ENCODE measurements around the gene SBSN. TPM values are rescaled to one million over a fixed set of nuclear protein-coding genes. Genes with fewer than 3 reads are reported as not detected.

Gene SBSN, protein sequence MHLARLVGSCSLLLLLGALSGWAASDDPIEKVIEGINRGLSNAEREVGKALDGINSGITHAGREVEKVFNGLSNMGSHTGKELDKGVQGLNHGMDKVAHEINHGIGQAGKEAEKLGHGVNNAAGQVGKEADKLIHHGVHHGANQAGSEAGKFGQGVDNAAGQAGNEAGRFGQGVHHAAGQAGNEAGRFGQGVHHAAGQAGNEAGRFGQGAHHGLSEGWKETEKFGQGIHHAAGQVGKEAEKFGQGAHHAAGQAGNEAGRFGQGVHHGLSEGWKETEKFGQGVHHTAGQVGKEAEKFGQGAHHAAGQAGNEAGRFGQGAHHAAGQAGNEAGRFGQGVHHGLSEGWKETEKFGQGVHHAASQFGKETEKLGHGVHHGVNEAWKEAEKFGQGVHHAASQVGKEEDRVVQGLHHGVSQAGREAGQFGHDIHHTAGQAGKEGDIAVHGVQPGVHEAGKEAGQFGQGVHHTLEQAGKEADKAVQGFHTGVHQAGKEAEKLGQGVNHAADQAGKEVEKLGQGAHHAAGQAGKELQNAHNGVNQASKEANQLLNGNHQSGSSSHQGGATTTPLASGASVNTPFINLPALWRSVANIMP
- total RNA-seq (2014; rRNA removed; shearing (Covaris generic)) (not detected in 2 replicates), total RNA-seq (2022) (not detected in 2 replicates), Bru-seq, nascent RNA (not detected), BruChase-seq, experiment 1, labeled RNA remaining after a 6-hour chase (percentile 13 among the genes with signal in this experiment), BruChase-seq, experiment 2, labeled RNA remaining after a 2-hour chase (not detected)
- long read RNA-seq, result 0 reads

DNA sequence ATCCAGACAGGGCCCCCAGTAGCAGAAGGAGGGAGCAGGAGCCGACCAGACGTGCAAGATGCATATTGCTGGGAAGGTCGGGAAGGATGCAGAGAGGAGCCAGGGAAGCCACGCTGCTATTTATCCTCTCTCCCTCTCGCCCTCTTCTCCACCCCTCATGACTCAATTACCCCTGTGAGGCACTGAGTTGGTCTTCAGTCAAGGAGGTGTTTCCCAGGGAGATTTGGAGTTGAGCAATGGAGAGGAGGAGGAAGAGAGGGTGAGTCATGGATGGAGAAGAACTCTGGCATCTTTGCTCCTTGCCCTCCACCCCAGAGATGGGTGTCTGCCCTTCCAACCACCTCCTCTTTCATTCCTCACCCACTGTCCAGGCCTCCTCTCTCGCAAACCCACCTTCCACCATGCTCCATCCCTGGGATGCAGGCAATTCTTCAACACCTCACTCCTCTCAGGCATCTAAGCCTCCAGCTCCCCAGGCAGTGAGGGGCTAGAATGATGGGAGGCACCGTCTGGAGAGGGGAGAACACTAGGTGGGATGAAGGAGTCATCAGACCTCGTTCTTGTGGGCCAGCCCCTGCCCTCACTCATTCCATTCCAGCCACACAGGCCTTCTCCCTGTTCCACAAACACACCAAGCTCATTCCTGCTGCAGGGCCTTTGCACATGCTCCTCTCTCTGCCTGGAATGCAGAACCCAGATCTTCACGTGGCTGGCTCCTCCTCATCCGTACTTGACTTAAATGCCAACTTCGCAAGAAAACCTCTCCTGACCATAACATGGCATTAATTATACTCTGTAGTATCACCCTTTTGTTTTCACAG lies at the start of gene SBSN:
Gene SBSN (minus strand): TSS at position 94 of the 821 bp plus-strand sequence. CDS start 30 bp downstream, at position 64.
- H3K36me3 ChIP-seq (ENCODE audit: insufficient read depth, low read length), result no peaks in the 10 kb centered on the region
- intact Hi-C loops (cut with micrococcal nuclease; ENCODE audit: unreplicated experiment), result no loop called here
- TF ChIP-seq, protein P1, sequence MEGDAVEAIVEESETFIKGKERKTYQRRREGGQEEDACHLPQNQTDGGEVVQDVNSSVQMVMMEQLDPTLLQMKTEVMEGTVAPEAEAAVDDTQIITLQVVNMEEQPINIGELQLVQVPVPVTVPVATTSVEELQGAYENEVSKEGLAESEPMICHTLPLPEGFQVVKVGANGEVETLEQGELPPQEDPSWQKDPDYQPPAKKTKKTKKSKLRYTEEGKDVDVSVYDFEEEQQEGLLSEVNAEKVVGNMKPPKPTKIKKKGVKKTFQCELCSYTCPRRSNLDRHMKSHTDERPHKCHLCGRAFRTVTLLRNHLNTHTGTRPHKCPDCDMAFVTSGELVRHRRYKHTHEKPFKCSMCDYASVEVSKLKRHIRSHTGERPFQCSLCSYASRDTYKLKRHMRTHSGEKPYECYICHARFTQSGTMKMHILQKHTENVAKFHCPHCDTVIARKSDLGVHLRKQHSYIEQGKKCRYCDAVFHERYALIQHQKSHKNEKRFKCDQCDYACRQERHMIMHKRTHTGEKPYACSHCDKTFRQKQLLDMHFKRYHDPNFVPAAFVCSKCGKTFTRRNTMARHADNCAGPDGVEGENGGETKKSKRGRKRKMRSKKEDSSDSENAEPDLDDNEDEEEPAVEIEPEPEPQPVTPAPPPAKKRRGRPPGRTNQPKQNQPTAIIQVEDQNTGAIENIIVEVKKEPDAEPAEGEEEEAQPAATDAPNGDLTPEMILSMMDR (conservative IDR thresholded peaks at IDR 0.05; ENCODE audit: low read length), result no peak
- TF ChIP-seq EZH2phosphoT487 (IDR thresholded peaks at IDR 0.05; ENCODE audit: borderline replicate concordance, low read depth, low read length), result no peak
- BruUV-seq (replicated peaks), result no TSS peak
- no peak within 1 kb of the TSS for H2AFZ ChIP-seq (ENCODE audit: low read length)
- no peak for DNase-seq (ENCODE audit: low spot score)
- no peaks in the 10 kb centered on the region; the same call in 1 of the 2 replicates for H4K20me1 ChIP-seq (ENCODE audit: insufficient read depth, low read length)
- no peak within 1 kb of the TSS for H3K4me3 ChIP-seq (ENCODE audit: low read depth, low read length, poor library complexity, severe bottlenecking)
- POLR2A ChIA-PET, result no interaction called here
- H3K9me2 ChIP-seq (ENCODE audit: insufficient read depth, low read length), result no peaks in the 10 kb centered on the region
- no peaks in the 10 kb centered on the region for H3K4me1 ChIP-seq (ENCODE audit: insufficient read depth, low read length, poor library complexity, severe bottlenecking)
- CTCF ChIA-PET (ENCODE audit: unreplicated experiment), result no interaction called here
- no peaks in the 10 kb centered on the region for H3K79me2 ChIP-seq (ENCODE audit: insufficient read depth, low read depth, low read length)
- no peak within 1 kb of the TSS for H3K27ac ChIP-seq (ENCODE audit: low read depth, low read length, poor library complexity, severe bottlenecking)
- no peak within 1 kb of the TSS for H3K4me2 ChIP-seq (ENCODE audit: low read length)
- no peaks in the 10 kb centered on the region for H3K9me3 ChIP-seq (ENCODE audit: low read length)

DNA sequence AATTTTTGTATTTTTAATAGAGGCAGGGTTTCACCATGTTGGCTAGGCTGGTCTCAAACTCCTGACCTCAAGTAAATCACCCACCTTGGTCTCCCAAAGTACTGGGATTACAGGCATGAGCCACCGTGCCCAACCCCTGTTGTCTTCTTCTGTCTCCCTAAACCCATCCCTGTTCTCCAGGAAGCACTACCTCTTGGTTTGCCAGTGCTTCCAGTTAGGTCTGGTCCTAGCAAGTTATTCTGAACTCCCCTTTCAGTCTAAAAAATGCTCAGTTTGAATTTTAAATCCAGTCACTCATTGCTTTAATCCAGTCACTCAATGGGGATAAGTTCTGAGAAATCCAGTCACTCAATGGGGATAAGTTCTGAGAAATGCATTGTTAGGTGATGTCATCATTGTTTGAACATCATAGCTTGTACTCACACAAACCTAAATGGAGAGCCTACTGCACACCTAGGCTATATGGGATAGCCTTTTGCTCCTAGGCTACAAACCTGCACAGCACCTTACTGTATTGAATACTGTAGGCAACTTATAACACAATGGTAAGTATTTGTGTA lies 43.4 kb upstream of the SBSN start:
- Histone ChIP-seq H3K36me3 (ENCODE audit: insufficient read depth, low read length) (no peaks in the 10 kb centered on the region), H4K20me1 (ENCODE audit: insufficient read depth, low read length) (no peaks in the 10 kb centered on the region), H2AFZ (ENCODE audit: low read length) (no peak overlapping the region), H3K4me3 (ENCODE audit: low read depth, low read length, poor library complexity, severe bottlenecking) (no peak overlapping the region), H3K79me2 (ENCODE audit: insufficient read depth, low read depth, low read length) (no peaks in the 10 kb centered on the region), H3K9me3 (ENCODE audit: low read length) (0 out of 2 replicates have a peak, but pooled peaks cover 7% of the 10 kb centered on the region), H3K4me2 (ENCODE audit: low read length) (no peak overlapping the region), H3K27ac (ENCODE audit: low read depth, low read length, poor library complexity, severe bottlenecking) (no peak overlapping the region), H3K9me2 (ENCODE audit: insufficient read depth, low read length) (no peaks in the 10 kb centered on the region), H3K4me1 (ENCODE audit: insufficient read depth, low read length, poor library complexity, severe bottlenecking) (no peaks in the 10 kb centered on the region)
- POLR2A ChIA-PET, result no interaction called here
- CTCF ChIA-PET (ENCODE audit: unreplicated experiment), result no interaction called here
- intact Hi-C loops (cut with micrococcal nuclease; ENCODE audit: unreplicated experiment), result no loop called here
- no peak for TF ChIP-seq EZH2phosphoT487 (IDR thresholded peaks at IDR 0.05; ENCODE audit: borderline replicate concordance, low read depth, low read length)
- BruUV-seq (replicated peaks), result no TSS peak
- DNase-seq (ENCODE audit: low spot score), result no peak

DNA sequence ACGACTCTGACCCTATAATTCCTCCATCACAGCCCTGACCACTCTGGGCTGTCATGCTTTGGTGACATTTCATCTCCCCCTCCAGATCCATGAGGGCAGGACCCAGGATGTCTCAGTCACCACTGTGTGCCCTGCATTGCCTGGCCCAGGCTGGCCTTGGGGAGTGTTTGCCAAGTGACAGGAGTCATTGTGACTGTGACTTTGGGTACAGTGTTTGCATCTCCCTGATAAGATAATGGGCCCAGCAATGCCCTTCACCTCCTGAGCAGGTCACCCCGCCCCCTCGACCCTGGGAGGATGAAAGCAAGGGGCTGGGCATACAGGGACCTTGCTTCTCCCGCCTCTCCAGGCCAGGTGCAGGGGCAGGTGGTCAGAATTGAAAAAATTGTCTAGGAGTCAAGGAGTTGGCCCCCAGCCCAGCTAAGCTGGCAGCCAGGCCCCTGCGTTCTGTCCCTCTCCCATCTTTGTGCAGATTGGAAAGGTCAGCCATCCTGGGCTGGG lies 41.2 kb upstream of the SBSN start:
- Histone ChIP-seq H4K20me1 (ENCODE audit: insufficient read depth, low read length) (no peaks in the 10 kb centered on the region), H3K9me3 (ENCODE audit: low read length) (no peaks in the 10 kb centered on the region), H3K36me3 (ENCODE audit: insufficient read depth, low read length) (no peaks in the 10 kb centered on the region), H3K4me2 (ENCODE audit: low read length) (no peak overlapping the region), H3K9me2 (ENCODE audit: insufficient read depth, low read length) (no peaks in the 10 kb centered on the region), H2AFZ (ENCODE audit: low read length) (no peak overlapping the region), H3K4me1 (ENCODE audit: insufficient read depth, low read length, poor library complexity, severe bottlenecking) (no peaks in the 10 kb centered on the region), H3K27ac (ENCODE audit: low read depth, low read length, poor library complexity, severe bottlenecking) (no peak overlapping the region), H3K4me3 (ENCODE audit: low read depth, low read length, poor library complexity, severe bottlenecking) (no peak overlapping the region), H3K79me2 (ENCODE audit: insufficient read depth, low read depth, low read length) (no peaks in the 10 kb centered on the region)
- POLR2A ChIA-PET, result no interaction called here
- no TSS peak for BruUV-seq (replicated peaks)
- CTCF ChIA-PET (ENCODE audit: unreplicated experiment), result no interaction called here
- no peak for DNase-seq (ENCODE audit: low spot score)
- intact Hi-C loops (cut with micrococcal nuclease; ENCODE audit: unreplicated experiment), result no loop called here
- TF ChIP-seq EZH2phosphoT487 (IDR thresholded peaks at IDR 0.05; ENCODE audit: borderline replicate concordance, low read depth, low read length), result no peak
